CD14-positive monocyte (primary cell): ENCODE data around the gene MAGEB17. TPM values are rescaled to one million over a fixed set of nuclear protein-coding genes. Genes with fewer than 3 reads are reported as not detected.

ENCODE experiments used
- DNase-seq, 3 donors: peaks; one replicate each; pipeline ENCODE4 v3.0.0-alpha.2; 2011 to 2022
- H2AFZ ChIP-seq: 2 replicates; pipeline ENCODE4 v1.6.0; 2012; ENCODE audit warnings: mild to moderate bottlenecking, low read depth, low read length, inconsistent platforms; ENCODE audit not compliant: insufficient read depth, poor library complexity, severe bottlenecking
- H3K27ac ChIP-seq, 2 donors: 1 replicate in 1 of 2; 2 replicates in 1 of 2; pipeline ENCODE4 v1.5.1; 2012 to 2013; ENCODE audit warnings: low read length in 2 of 2, control low read depth in 1 of 2, inconsistent platforms in 1 of 2, low read depth in 1 of 2, mild to moderate bottlenecking in 1 of 2
- H3K27me3 ChIP-seq, 2 donors: one replicate each; pipeline versions ENCODE4 v1.6.0 to v1.6.1; 2011 to 2013; ENCODE audit warnings: low read length in 2 of 2; ENCODE audit not compliant: control insufficient read depth in 2 of 2, insufficient read depth in 2 of 2
- H3K36me3 ChIP-seq, 2 donors: replicated peaks in 1 of 2; 1 replicate in 1 of 2; 2 replicates in 1 of 2; pipeline versions ENCODE4 v1.5.1 to v1.6.1; 2012 to 2013; ENCODE audit warnings: low read length in 2 of 2, control low read depth in 1 of 2, inconsistent platforms in 1 of 2, mild to moderate bottlenecking in 1 of 2; ENCODE audit not compliant: insufficient read depth in 2 of 2, control insufficient read depth in 1 of 2
- H3K4me1 ChIP-seq, 2 donors: 1 replicate in 1 of 2; 2 replicates in 1 of 2; pipeline versions ENCODE4 v1.5.1 to v1.6.1; 2012 to 2013; ENCODE audit warnings: low read length in 2 of 2, control low read depth in 1 of 2, inconsistent platforms in 1 of 2, mild to moderate bottlenecking in 1 of 2, moderate library complexity in 1 of 2; ENCODE audit not compliant: insufficient read depth in 2 of 2, control insufficient read depth in 1 of 2
- H3K4me2 ChIP-seq: replicated peaks from 2 replicates; pipeline ENCODE3; 2012; ENCODE audit warnings: low read length, moderate library complexity, mild to moderate bottlenecking; ENCODE audit not compliant: poor library complexity, severe bottlenecking; ENCODE audit errors: extremely low read depth
- H3K4me3 ChIP-seq, 3 experiments: fragments of 200-600 bp in 1 of 3; sonication (generic) in 1 of 3; replicated peaks in 1 of 3; 1 replicate in 2 of 3; 2 replicates in 1 of 3; pipeline ENCODE4 v1.5.1; 2011 to 2013; ENCODE audit warnings: low read length in 3 of 3, mild to moderate bottlenecking in 3 of 3, control low read depth in 2 of 3, low read depth in 2 of 3, inconsistent platforms in 1 of 3, moderate library complexity in 1 of 3
- H3K79me2 ChIP-seq: 2 replicates; pipeline ENCODE4 v1.6.0; 2012; ENCODE audit warnings: mild to moderate bottlenecking, control low read depth, inconsistent platforms, low read length, moderate library complexity; ENCODE audit not compliant: insufficient read depth
- H3K9ac ChIP-seq: 2 replicates; pipeline ENCODE4 v1.6.0; 2017; ENCODE audit warnings: low read length, mild to moderate bottlenecking; ENCODE audit not compliant: insufficient read depth, poor library complexity, severe bottlenecking
- H3K9me3 ChIP-seq, 2 donors: replicated peaks in 1 of 2; 1 replicate in 1 of 2; 2 replicates in 1 of 2; pipeline versions ENCODE4 v1.5.1 to v1.6.1; 2012 to 2013; ENCODE audit warnings: low read length in 2 of 2, control low read depth in 1 of 2; ENCODE audit not compliant: control insufficient read depth in 1 of 2, insufficient read depth in 1 of 2
- H4K20me1 ChIP-seq: 2 replicates; pipeline ENCODE4 v1.6.0; 2012; ENCODE audit warnings: mild to moderate bottlenecking, low read length, control low read depth, moderate library complexity; ENCODE audit not compliant: insufficient read depth
- H3K27ac Mint-ChIP-seq, 7 donors: one replicate each; pipeline ENCODE4 v1.8.0; 2020; ENCODE audit warnings: mild to moderate bottlenecking in 7 of 7, mixed read lengths in 7 of 7, moderate library complexity in 6 of 7, inconsistent platforms in 2 of 7
- H3K27me3 Mint-ChIP-seq, 3 donors: one replicate each; pipeline ENCODE4 v1.8.0; 2021 to 2022; ENCODE audit warnings: low read depth in 3 of 3, mild to moderate bottlenecking in 3 of 3, mixed read lengths in 3 of 3, moderate library complexity in 3 of 3, inconsistent platforms in 1 of 3
- H3K36me3 Mint-ChIP-seq, 2 donors: one replicate each; pipeline ENCODE4 v1.8.0; 2020; ENCODE audit warnings: mixed read lengths in 2 of 2, inconsistent platforms in 1 of 2, mild to moderate bottlenecking in 1 of 2
- H3K4me1 Mint-ChIP-seq: one replicate; pipeline ENCODE4 v1.8.0; 2020; ENCODE audit warnings: mild to moderate bottlenecking, mixed read lengths
- H3K4me3 Mint-ChIP-seq, 2 donors: one replicate each; pipeline ENCODE4 v1.8.0; 2020; ENCODE audit warnings: mild to moderate bottlenecking in 2 of 2, mixed read lengths in 2 of 2, moderate library complexity in 1 of 2
- H3K9me3 Mint-ChIP-seq, 7 donors: one replicate each; pipeline ENCODE4 v1.8.0; 2020 to 2022; ENCODE audit warnings: mixed read lengths in 7 of 7, mild to moderate bottlenecking in 6 of 7, moderate library complexity in 6 of 7, inconsistent platforms in 2 of 7
- CTCF ChIP-seq: fragments of 200-600 bp; IDR thresholded peaks from one replicate; pipeline ENCODE4 v1.8.0; 2022; ENCODE audit warnings: antibody characterized with exemption, mild to moderate bottlenecking
- WGBS: methylation state at CpG from one replicate; pipeline ENCODE4 v1.1.5; 2013; ENCODE audit warnings: missing lambda C conversion rate; ENCODE audit not compliant: insufficient coverage; 5-methylcytosine and 5-hydroxymethylcytosine counted together
- intact Hi-C, 2 donors: fragments of 100-400 bp; cut with micrococcal nuclease; formaldehyde crosslinking; loops; one replicate each; pipeline versions ENCODE4 v1.15.0 to v1.15.1; 2023
- polyA plus RNA-seq, 3 donors: library from polyadenylated mRNA; depleted of rRNA in 1 of 3; unstranded in 2 of 3; stranded (reverse) in 1 of 3; fragments of 300-500 nt in 2 of 3; fragments of >200 nt in 1 of 3; fragmentation: Illumina TruSeq in 2 of 3; gene quantifications; 1 replicate in 2 of 3; 2 replicates in 1 of 3; pipeline ENCODE4 v1.2.3, GENCODE V29; 2012 to 2021

Gene MAGEB17
- polyA plus RNA-seq, 3 donors, result 0.13 TPM; not detected in 2

DNA sequence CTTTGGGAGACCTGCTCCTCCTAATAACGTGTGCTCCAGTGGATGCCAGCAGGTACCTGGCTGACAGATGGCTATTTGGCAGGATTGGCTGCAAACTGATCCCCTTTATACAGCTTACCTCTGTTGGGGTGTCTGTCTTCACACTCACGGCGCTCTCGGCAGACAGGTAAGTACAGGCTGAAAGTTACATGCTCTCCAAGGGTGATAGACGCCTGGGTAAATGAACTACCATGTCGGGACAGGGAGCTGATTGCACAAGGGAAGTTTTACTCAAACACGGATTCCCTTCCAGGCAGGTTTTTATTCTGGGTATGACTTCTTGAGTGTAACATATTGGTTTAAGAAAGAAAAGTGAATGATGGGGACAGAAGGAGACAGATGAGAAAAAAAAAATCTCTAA is 43.1 kb upstream of the MAGEB17 start:
- no peak for DNase-seq
- peaks cover 3 to 38% of the 10 kb centered on the region in 2 donors for H3K27me3 ChIP-seq
- no peaks in the 10 kb centered on the region for H4K20me1 ChIP-seq
- no peak overlapping the region for H2AFZ ChIP-seq
- Mint-ChIP-seq H3K36me3 (peaks cover 1 to 3% of the 10 kb centered on the region in 2 donors), H3K27ac (no peak overlapping the region), H3K4me3 (peak overlapping the region in 1 of 2 donors; percentile 54), H3K9me3 (peaks cover 1 to 7% (median 6%) of the 10 kb centered on the region in 7 donors), H3K4me1 (peaks cover 29% of the 10 kb centered on the region), H3K27me3 (peaks cover 2 to 41% (median 7%) of the 10 kb centered on the region in 3 donors)
- H3K79me2 ChIP-seq, result no peaks in the 10 kb centered on the region
- H3K27ac ChIP-seq, result no peak overlapping the region
- H3K4me3 ChIP-seq, result no peak overlapping the region
- intact Hi-C loops, result loop anchor here in 1 of 2 donors (10.0 kb wide), 1 partner anchor 209 kb away; no protein-coding TSS in a partner anchor
- H3K9me3 ChIP-seq, result peaks cover 1 to 3% of the 10 kb centered on the region in 2 donors
- WGBS, result 86% methylated on average over 2 of the region's 7 CpGs
- H3K4me2 ChIP-seq, result no peak overlapping the region
- no peaks in the 10 kb centered on the region for H3K36me3 ChIP-seq
- H3K9ac ChIP-seq, result no peak overlapping the region
- H3K4me1 ChIP-seq, result peaks cover 35 to 37% of the 10 kb centered on the region in 2 donors
- no peak for TF ChIP-seq CTCF

- H3K4me3 ChIP-seq, result no peak overlapping the region
- Mint-ChIP-seq H3K27ac (no peak overlapping the region), H3K4me3 (no peak overlapping the region), H3K4me1 (peaks cover 18% of the 10 kb centered on the region), H3K9me3 (peaks cover 0 to 4% (median 0%) of the 10 kb centered on the region in 7 donors), H3K27me3 (peaks cover 2 to 45% (median 7%) of the 10 kb centered on the region in 3 donors), H3K36me3 (no peaks in the 10 kb centered on the region)
- intact Hi-C loops, result loop anchor here in 1 of 2 donors (10.0 kb wide), 1 partner anchor 211 kb away; no protein-coding TSS in a partner anchor
- WGBS, result 100% methylated on average over 1 of the region's 5 CpGs
- no peak overlapping the region for H3K9ac ChIP-seq
- H3K79me2 ChIP-seq, result no peaks in the 10 kb centered on the region
- no peaks in the 10 kb centered on the region for H3K9me3 ChIP-seq
- peaks cover 24 to 26% of the 10 kb centered on the region in 2 donors for H3K4me1 ChIP-seq
- H2AFZ ChIP-seq, result no peak overlapping the region
- peaks cover 3 to 41% of the 10 kb centered on the region in 2 donors for H3K27me3 ChIP-seq
- no peak for DNase-seq
- no peak overlapping the region for H3K27ac ChIP-seq
- no peaks in the 10 kb centered on the region for H4K20me1 ChIP-seq
- no peaks in the 10 kb centered on the region for H3K36me3 ChIP-seq
- no peak overlapping the region for H3K4me2 ChIP-seq
- no peak for TF ChIP-seq CTCF
Measured at GRCh38 chrX:16125520-16126149, 41.6 kb upstream of the MAGEB17 start.
